Measurements from ENCODE around the gene PRKAR1B. TPM values are rescaled to one million over a fixed set of nuclear protein-coding genes. Genes with fewer than 3 reads are reported as not detected.

PRKAR1B gene
- total RNA-seq, 4 donors from 2014 or later = 1.2 to 12.5 (median 3.6) TPM

GRCh38 chr7:564176-564865 is 162.8 kb downstream of the PRKAR1B start:
- Histone ChIP-seq H3K36me3 (no peaks in the 10 kb centered on the region), H3K27ac (no peak overlapping the region), H3K9me3 (no peaks in the 10 kb centered on the region), H3K27me3 (peaks cover 0 to 8% (median 4%) of the 10 kb centered on the region in 3 donors), H3K4me3 (no peak overlapping the region), H3K4me1 (peaks cover 9 to 12% of the 10 kb centered on the region in 2 donors)
- TF ChIP-seq POLR2A (IDR thresholded peaks at IDR 0.05) (no peak), CTCF (IDR thresholded peaks at IDR 0.05 in 4 of 5, conservative IDR thresholded peaks at IDR 0.05 in 1 of 5) (no peak)
- intact Hi-C loops (cut with DNase I; ENCODE audit: low total_unique reads) = no loop called here
- DNase-seq = no peak
- in situ Hi-C loops (cut with MboI; ENCODE audit: low sequenced_read_pairs in 4 of 4) = no loop called here
- no peak for ATAC-seq

GRCh38 chr7:563629-564170 is 163.4 kb downstream of the PRKAR1B start:
- in situ Hi-C loops (cut with MboI; ENCODE audit: low sequenced_read_pairs in 4 of 4) (no loop called here), intact Hi-C loops (cut with DNase I; ENCODE audit: low total_unique reads) (no loop called here)
- Histone ChIP-seq H3K4me3 (no peak overlapping the region), H3K4me1 (peaks cover 8% of the 10 kb centered on the region in 2 donors), H3K27ac (no peak overlapping the region), H3K36me3 (no peaks in the 10 kb centered on the region), H3K9me3 (no peaks in the 10 kb centered on the region), H3K27me3 (peaks cover 0 to 5% (median 3%) of the 10 kb centered on the region in 3 donors)
- DNase-seq (no peak), ATAC-seq (no peak)
- no peak for TF ChIP-seq POLR2A (IDR thresholded peaks at IDR 0.05)
- no peak for TF ChIP-seq CTCF (IDR thresholded peaks at IDR 0.05 in 4 of 5, conservative IDR thresholded peaks at IDR 0.05 in 1 of 5)

- Histone ChIP-seq H3K9me3 (no peaks in the 10 kb centered on the region), H3K27me3 (peaks cover 0 to 4% (median 0%) of the 10 kb centered on the region in 3 donors), H3K27ac (no peak overlapping the region), H3K36me3 (no peaks in the 10 kb centered on the region), H3K4me3 (no peak overlapping the region), H3K4me1 (peaks cover under 1 to 1% of the 10 kb centered on the region in 2 donors)
- no peak for ATAC-seq
- DNase-seq = no peak
- no peak for TF ChIP-seq CTCF (IDR thresholded peaks at IDR 0.05 in 4 of 5, conservative IDR thresholded peaks at IDR 0.05 in 1 of 5)
- in situ Hi-C loops (cut with MboI; ENCODE audit: low sequenced_read_pairs in 4 of 4) = no loop called here
- intact Hi-C loops (cut with DNase I; ENCODE audit: low total_unique reads) = no loop called here
Observed at GRCh38 chr7:562789-563628, 164.1 kb downstream of the PRKAR1B start.

GRCh38 chr7:562374-562675 is 164.8 kb downstream of the PRKAR1B start:
- Histone ChIP-seq H3K4me3 (no peak overlapping the region), H3K27ac (peak overlapping the region in 1 of 4 donors; percentile 36), H3K9me3 (no peaks in the 10 kb centered on the region), H3K4me1 (no peaks in the 10 kb centered on the region), H3K36me3 (no peaks in the 10 kb centered on the region), H3K27me3 (no peaks in the 10 kb centered on the region)
- DNase-seq = no peak
- no peak for TF ChIP-seq CTCF (IDR thresholded peaks at IDR 0.05 in 4 of 5, conservative IDR thresholded peaks at IDR 0.05 in 1 of 5)
- no peak for TF ChIP-seq POLR2A (IDR thresholded peaks at IDR 0.05)
- no peak for ATAC-seq
- in situ Hi-C loops (cut with MboI; ENCODE audit: low sequenced_read_pairs in 4 of 4) (no loop called here), intact Hi-C loops (cut with DNase I; ENCODE audit: low total_unique reads) (no loop called here)

All from gastrocnemius medialis (tissue), 4 donors.